GDM1 (cell line): ENCODE results near the gene CLDN19.

ENCODE experiments used
- DNase-seq: peaks from one replicate; lab custom pipeline; 2025; lab: John Stamatoyannopoulos, UW

Gene CLDN19

DNA sequence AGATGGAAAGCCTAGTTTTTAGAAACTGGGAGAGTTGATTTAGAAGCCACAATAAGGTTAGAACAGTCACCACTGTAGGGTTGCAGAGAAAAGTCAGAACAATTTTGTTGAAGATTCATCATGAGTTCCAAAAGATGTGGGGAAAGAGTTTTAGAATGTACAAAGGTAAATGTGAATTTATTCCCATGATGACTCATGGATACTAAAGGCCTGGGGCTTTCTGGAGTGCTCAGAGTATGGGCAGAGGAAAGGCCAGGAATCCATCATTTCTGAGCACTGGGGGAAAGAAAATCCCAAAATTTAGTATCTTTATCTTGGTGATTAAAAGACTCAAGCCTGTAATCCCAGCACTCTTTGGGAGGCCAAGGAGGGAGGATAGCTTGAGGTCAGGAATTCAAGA is 40.0 kb downstream of the CLDN19 start:
- DNase-seq: no peak

DNA sequence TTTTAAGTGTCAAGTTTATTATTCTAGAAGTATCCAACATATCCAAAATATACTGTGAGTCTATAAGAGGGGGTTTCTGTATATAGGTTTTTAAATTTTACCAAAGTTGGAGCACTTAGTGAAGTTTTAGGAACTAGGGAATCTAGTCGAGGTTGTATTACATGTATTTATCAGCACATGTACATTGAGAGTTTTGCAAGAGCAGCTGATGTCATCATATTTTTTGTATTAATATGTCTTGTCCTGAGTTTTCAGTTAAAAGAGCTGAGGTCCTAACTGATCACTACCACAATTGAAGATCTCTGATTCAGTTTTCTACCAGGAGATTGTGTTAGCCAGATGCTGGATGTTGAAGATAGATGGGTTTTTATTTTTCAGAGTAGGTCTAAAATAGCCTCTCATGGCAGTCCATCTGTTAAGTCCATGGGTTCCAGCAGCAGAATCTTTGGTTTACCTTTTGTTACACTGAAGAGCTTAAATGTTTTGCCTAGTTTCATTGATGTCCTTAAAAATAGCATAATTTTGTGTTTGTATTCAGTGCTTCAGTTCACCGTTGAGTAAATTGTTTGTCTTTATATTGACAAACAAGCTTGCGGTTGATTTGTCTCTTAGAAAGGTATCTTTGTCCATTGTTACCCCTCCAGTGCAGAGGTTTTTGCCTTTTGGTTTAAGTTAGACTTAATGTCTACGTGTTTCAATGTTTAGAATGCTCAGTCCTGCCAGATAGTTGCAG is 41.8 kb downstream of the CLDN19 start:
- no peak for DNase-seq

DNA sequence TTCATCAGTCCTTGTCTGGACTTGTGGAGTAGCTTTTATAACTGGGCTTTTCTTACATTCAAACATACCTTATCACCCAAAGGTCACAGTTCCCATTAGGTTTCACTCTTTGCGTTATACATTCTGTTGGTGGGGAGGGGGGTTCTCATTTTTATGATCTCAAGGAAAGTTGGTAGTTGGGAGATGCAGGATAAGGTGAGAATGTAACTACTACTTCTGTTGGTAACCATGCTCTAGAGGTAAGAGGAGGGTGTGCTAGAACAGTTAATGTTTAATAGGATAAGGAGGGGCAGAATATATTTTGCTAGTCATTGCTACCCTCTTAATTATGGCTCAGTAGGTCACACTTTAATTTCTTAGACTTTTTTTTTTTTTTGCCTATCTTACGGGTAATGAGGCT is 47.1 kb downstream of the CLDN19 start:
- no peak for DNase-seq

DNA sequence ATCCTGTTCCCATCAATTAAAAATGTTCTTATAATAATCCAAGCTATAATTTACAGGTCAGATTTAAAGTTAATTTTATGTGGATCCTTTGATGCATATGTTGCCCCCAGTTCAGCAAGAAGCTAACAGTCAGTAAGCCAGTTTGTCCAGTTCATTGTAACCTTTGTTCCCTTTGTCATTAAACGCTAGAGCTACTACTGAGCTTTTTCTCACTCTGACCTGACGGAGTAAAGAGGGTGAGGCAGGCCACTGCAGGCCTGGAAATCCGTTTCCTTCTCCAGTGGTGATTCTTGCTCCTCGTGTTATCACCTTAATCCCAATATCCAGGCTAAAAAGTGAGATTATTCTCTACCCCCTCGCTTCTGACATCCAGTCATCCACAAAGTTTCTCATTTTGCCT is 47.6 kb downstream of the CLDN19 start:
- DNase-seq: no peak

DNA sequence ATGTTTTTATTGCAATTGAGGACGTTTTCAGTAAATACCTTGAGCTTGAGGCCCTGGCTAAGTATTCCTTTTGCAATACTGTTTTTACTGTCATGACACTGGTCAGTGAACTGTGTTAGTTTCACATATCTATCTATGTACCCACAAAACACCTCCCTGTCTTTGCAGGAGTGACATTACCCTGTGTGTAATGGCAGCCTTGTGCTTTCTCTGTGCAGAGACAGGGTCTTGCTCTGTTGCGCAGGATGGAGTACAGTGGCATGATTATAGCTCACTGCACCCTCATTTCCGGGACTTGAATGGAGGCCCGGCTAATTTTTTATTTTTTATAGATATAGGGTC is 48.9 kb downstream of the CLDN19 start:
- no peak for DNase-seq

DNA sequence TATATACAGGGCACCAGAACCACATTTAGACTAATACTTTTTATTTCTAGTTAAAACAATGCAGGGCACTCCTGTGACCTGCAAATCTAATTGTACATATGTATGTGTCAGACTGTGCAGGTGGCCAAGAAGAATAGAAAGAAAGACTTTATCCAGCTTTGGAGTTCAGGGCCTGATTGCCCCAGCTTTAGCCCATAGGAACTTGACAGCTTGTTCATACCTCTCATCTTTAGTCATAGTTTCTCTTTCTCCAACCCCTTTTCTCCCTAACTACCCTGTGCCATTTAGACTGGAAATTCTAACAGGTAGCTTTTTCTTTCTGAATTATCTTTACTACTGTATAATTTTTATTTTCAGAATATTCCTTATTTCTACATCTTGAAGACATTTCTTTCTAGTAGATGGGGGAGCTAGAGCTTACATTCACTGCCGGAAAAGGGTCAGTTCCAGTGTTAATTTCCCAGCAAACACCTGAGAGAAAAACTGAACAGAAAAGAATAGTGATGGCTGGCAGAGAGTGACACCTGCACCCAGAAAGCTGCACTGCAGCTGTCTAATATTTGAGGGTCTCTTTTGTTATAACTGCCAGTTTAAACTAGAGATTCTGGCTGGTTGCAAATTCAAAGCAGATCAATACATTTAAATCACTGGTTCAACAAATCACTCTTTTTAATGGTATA is 49.4 kb downstream of the CLDN19 start:
- no peak for DNase-seq

DNA sequence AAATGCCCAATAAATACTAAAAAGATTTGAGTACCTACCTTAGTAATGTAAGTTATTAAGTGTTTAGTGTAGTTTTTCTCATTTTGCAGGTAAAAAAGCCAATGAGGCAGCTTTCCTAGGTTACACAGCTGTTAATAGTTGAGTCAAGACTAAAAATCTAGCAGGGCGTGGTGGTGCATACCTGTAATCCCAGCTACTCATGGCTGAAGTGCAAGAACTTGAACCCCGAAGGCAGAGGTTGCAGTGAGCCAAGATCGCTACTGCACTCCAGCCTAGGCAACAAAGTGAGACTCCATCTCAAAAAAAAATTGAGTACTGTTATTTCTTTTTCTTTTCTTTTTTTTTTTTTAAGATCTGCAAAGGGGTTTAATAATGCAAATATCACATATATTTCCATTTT is 50.1 kb downstream of the CLDN19 start:
- no peak for DNase-seq

DNA sequence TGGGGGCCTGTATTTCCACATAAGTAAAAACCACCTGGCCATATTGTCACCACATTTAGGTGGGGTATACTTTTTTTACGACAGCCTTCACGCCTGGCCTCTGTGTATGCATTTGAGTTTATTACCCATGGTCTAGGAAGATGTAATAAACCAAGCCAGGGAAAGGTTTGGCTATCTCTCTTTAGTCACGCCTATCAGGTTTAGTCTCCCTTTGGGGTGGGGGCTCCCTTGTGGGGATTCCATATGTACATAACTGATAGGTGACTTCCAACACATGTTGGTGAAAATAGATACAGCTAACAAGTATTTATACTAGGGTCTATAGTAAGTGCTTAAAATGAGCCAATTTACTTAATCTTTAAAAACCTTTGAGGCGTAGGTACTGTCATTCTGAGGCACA is 53.6 kb downstream of the CLDN19 start:
- no peak for DNase-seq

DNA sequence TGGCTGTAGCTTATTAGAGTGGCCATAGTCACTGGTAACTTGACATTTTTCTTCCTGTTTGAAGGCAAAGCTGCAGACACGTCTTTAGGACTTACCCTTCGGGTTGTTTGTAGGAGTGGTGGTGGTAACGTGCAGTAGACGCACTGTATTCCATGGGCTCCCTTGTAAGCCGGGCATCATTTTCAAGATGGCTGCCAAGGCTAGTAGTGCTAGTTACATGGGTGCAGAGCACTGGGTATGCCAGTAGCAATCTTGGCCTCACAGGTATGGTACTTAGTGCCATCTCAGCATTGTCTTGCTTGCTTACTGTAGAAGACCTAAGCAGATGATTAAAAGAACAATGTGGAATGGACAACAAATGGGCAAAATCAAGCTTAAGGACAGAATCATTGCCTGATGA is 55.9 kb downstream of the CLDN19 start:
- DNase-seq: no peak
